HUES48 (cell line): ENCODE results near the gene ARMC12.

Experiments
- H3K27ac ChIP-seq: one replicate; pipeline ENCODE4 v1.7.0; 2013; ENCODE audit warnings: low read depth, low read length, inconsistent platforms
- H3K27me3 ChIP-seq: 2 replicates; pipeline ENCODE4 v1.6.1; 2013; ENCODE audit warnings: mild to moderate bottlenecking, low read length; ENCODE audit not compliant: control insufficient read depth, insufficient read depth
- H3K36me3 ChIP-seq: 2 replicates; pipeline ENCODE4 v1.6.1; 2013; ENCODE audit warnings: low read length; ENCODE audit not compliant: control insufficient read depth, insufficient read depth
- H3K4me1 ChIP-seq: 2 replicates; pipeline ENCODE4 v1.6.1; 2013; ENCODE audit warnings: mild to moderate bottlenecking, low read length; ENCODE audit not compliant: control insufficient read depth, insufficient read depth
- H3K4me3 ChIP-seq: 2 replicates; pipeline ENCODE4 v1.5.1; 2013; ENCODE audit warnings: mild to moderate bottlenecking, low read depth, low read length
- H3K9ac ChIP-seq: 2 replicates; pipeline ENCODE4 v1.6.1; 2013; ENCODE audit warnings: mild to moderate bottlenecking, low read depth, low read length, moderate library complexity
- H3K9me3 ChIP-seq: 2 replicates; pipeline ENCODE4 v1.6.1; 2013; ENCODE audit warnings: low read length; ENCODE audit not compliant: control insufficient read depth, insufficient read depth

The ARMC12 gene

DNA sequence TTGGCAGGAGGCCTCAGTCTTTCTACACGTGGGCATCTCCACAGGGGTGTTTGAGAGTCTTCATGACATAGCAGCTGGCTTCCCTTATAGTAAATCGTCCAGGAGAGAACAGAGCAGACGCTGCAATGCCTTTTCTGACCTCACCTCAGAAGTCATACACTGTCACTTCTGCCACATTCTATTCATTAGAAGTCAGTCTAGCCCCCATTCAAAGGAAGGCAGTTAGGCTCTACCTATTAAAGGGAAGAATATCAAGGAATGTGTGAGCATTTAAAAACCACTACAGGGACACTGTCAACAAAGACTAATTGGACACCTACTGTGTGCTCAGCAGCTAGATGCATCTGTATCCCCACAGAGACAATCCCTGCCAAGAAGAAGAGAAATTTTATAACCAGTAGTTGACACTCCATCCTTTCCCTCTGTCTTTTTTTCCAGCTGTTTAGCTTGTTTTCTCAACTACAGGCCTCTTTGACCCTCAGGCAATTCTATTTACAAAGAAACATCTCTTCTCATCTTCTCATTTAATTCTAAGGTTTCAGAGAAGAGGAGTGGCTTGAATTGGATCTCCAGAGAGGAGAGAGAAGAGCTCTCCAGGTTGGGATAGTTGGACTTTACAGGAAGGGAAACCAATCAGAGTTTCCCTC lies 18.6 kb downstream of the ARMC12 start:
- H3K9me3 ChIP-seq, result no peaks in the 10 kb centered on the region
- H3K4me1 ChIP-seq, result peaks cover 24% of the 10 kb centered on the region
- H3K9ac ChIP-seq, result no peak overlapping the region
- H3K4me3 ChIP-seq, result no peak overlapping the region
- H3K36me3 ChIP-seq, result no peaks in the 10 kb centered on the region
- H3K27ac ChIP-seq, result peak overlapping the region; percentile 65
- H3K27me3 ChIP-seq, result no peaks in the 10 kb centered on the region

DNA sequence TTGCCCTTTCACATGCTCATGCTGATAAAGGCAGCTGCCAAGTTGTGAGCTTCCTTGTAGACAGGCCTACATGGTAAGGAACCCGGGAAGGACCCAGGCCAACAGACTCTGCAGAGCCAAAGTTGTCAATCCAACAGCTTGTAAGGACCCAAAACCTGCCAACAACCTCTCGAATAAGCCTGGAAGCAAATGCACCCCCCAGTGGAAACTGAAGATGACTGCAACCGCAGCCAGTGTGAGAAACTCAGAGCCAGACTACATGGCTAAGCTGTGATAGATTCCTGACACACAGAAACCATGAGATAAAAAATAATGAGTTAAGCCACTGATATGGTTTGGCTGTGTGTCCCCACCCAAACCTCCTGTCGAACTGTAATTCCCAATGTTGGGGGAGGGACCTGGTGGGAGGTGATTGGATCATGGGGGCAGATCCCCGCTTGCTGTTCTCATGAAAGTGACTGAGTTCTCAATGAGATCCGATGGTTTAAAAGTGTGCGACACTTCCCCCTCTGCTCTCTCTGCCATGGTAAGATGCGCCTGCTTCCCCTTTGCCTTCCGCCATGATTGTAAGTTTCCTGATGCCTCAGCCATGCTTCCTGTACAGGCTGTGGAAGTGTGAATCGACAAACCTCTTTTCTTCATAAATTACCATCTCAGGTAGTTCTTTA lies 20.8 kb downstream of the ARMC12 start:
- Histone ChIP-seq H3K4me1 (peaks cover 24% of the 10 kb centered on the region), H3K9ac (no peak overlapping the region), H3K4me3 (no peak overlapping the region), H3K36me3 (no peaks in the 10 kb centered on the region), H3K9me3 (no peaks in the 10 kb centered on the region), H3K27me3 (no peaks in the 10 kb centered on the region), H3K27ac (peak overlapping the region; percentile 21)

DNA sequence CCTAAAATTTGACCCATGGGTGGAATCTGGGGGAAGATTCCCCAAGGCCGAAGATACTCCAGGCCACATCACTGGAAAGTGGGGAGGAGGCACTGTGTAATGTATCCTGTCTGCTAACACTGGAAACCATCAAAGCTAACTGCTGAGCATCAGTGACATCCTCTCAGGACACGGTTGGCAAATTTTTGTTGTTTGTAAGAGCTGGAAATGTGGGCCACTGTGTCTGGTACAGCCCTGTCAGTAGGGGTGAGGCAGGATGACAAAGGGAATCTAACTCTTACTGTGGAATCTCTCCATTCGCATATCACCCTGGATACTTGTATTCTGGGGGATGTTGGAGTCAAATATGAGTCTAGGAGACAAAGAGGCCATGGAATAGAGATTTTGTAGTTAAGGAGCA lies 22.6 kb downstream of the ARMC12 start:
- Histone ChIP-seq H3K27me3 (no peaks in the 10 kb centered on the region), H3K27ac (no peak overlapping the region), H3K9me3 (no peaks in the 10 kb centered on the region), H3K9ac (no peak overlapping the region), H3K4me1 (peaks cover 34% of the 10 kb centered on the region), H3K4me3 (no peak overlapping the region), H3K36me3 (no peaks in the 10 kb centered on the region)

DNA sequence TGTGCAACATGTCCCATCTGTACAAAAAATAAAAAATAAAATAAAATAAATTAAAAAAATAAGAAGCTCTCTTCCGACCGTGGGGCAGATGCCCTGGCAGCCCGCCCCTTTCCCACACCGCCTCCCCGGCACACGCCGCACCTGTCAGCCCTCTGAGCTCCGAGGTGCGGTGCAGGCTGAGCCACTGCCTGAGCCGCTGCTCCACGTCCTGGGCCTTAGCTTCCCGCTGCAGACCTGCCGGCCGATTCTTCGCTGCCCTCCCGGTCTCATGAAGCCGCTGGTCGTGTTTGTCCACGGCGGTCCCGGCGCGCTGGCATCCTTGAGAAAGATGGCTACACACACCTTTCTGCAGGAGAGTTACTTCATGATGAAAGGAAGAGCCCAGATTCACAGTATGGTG lies 28.9 kb downstream of the ARMC12 start:
- no peaks in the 10 kb centered on the region for H3K27me3 ChIP-seq
- H3K4me3 ChIP-seq, result no peak overlapping the region
- H3K36me3 ChIP-seq, result no peaks in the 10 kb centered on the region
- H3K9me3 ChIP-seq, result no peaks in the 10 kb centered on the region
- peaks cover 12% of the 10 kb centered on the region for H3K4me1 ChIP-seq
- H3K27ac ChIP-seq, result no peak overlapping the region
- no peak overlapping the region for H3K9ac ChIP-seq

DNA sequence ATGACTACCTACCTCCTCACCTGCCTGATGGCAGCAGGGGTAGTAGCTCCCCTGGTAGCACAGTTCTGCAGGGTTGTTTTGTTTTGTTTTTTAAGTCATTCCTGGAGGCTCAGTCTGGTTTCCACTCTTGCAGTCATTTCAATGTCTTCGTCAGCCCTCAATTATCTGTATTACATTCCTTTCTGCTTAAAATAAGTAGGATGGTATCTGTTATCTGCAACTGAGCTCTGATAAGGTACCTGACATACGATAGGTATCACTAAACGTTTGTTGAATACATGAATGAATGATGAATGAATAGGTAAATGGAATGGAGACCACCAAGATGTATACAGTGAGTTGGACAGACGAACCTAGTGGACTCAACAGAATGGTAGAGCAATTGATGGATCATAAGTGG lies 32.4 kb downstream of the ARMC12 start:
- no peak overlapping the region for H3K9ac ChIP-seq

DNA sequence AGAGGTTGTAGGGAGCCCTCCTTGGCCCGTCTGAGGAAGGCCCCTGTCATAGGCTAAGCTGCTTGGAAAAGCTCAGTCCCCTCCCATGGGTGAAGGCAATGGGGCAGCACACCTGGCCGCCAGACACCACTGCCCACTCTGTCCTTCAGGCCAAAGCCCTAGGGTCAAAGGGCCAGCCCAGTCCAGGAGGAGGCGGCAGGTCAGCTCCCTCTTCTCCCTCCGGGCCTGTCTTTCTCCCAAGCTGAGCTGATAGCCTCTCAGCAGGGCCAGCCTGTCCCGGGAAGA lies 34.5 kb downstream of the ARMC12 start:
- no peak overlapping the region for H3K4me3 ChIP-seq
- H3K27me3 ChIP-seq, result peaks cover 10% of the 10 kb centered on the region; the same call in 1 of the 2 replicates
- no peaks in the 10 kb centered on the region for H3K4me1 ChIP-seq
- H3K27ac ChIP-seq, result no peak overlapping the region
- no peaks in the 10 kb centered on the region for H3K36me3 ChIP-seq
- H3K9me3 ChIP-seq, result no peaks in the 10 kb centered on the region
- H3K9ac ChIP-seq, result no peak overlapping the region

More for the DNA sequence above, 32.4 kb downstream of the ARMC12 start:
- H3K27ac ChIP-seq, result no peak overlapping the region
- H3K27me3 ChIP-seq, result no peaks in the 10 kb centered on the region
- no peak overlapping the region for H3K4me3 ChIP-seq
- no peaks in the 10 kb centered on the region for H3K9me3 ChIP-seq
- H3K36me3 ChIP-seq, result no peaks in the 10 kb centered on the region
- H3K4me1 ChIP-seq, result no peaks in the 10 kb centered on the region

DNA sequence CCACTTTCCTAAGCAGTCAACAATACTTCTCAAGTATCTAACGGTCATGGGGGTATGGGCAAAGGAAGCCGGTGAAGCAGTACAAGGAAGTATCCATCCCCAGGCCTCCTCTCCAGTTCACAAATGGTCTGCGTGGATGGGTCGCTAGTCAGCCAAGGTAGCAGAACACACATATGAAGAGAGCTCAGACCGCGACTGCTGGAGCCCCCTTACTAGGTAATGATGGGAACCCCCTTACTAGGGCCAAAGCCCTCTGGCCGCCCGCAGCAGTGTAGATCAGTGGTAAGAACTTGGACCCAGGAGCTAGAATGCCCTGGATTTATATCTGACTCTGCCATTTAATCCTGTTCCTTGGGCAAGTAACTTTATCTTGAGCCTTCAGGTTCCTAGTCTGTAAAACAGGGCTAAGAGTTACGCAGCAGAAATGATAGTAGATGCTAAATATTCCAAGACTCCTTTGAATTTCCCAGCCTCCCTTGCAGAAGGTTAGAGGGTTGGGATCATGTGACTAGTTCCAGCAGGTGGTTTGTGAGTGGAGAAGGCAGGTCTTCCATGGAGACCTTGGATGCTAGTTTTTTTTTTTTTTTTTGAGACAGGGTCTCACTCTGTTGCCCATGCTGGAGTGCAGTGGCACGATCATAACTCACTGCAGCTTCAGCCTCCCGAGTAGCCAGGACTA lies 37.4 kb downstream of the ARMC12 start:
- Histone ChIP-seq H3K27ac (no peak overlapping the region), H3K9ac (no peak overlapping the region), H3K4me3 (no peak overlapping the region), H3K36me3 (no peaks in the 10 kb centered on the region), H3K9me3 (no peaks in the 10 kb centered on the region), H3K4me1 (no peaks in the 10 kb centered on the region), H3K27me3 (peaks cover 20% of the 10 kb centered on the region; the same call in 1 of the 2 replicates)

DNA sequence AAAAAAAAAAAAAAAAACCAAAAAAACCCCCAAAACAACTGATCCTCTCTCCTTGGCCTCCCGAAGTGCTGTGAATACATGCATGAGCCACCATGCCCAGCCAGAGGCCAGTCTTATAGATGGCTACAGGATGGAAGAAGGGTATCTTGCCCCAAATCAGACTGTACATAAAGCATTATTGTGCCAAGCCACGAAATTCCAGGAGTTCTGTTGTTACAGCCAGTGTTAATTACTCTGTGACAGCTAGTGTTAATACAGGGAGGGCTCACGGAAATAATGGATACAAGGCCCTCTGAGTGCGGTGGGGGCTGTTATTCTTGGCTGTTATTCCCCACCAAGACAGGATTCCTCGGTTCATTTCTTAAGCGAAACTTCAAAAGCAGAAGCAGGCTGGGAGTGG lies 38.2 kb downstream of the ARMC12 start:
- H3K9me3 ChIP-seq, result no peaks in the 10 kb centered on the region
- no peak overlapping the region for H3K27ac ChIP-seq
- H3K4me1 ChIP-seq, result no peaks in the 10 kb centered on the region
- H3K36me3 ChIP-seq, result no peaks in the 10 kb centered on the region
- no peak overlapping the region for H3K9ac ChIP-seq
- no peak overlapping the region for H3K4me3 ChIP-seq
- H3K27me3 ChIP-seq, result peaks cover 20% of the 10 kb centered on the region; the same call in 1 of the 2 replicates

DNA sequence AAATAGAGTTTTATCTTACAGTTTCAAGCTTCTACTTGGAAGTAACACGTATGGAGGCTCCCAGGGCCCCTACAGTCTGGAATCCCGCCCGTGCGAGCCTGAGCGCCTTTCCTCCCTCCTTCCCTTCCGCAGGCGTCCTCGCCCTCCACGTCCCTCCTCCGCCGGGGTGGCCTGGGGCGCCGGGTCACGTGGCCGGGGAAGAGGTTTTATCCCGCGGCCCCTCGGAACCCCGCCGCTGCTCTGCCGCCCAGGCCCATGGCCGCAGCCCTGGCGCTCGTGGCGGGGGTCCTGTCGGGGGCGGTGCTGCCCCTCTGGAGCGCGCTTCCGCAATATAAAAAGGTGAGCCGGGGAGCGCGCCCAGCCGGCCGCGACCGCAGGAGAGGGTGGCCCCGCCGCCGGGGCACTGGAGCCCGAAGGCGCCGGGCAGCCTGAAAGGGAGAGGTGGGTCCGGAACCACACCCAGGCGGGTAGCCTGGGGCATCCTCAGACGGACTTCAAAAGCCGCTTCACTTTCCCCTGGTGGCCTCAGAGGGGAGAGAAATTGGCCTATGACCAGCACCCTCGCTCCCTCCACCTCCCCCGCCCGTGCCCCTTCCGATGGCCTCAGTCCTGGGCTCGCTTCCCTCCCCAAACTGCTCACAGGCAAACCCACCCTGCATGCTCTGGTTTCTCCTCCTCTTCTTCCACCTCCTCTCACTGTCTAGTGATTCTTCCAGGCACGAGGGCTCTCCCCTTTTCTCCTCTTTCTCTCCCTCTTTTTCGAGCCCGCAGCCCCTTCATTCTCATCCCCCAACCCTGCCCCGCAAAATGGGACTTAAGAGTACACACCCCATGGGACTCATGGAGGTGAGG lies 39.8 kb downstream of the ARMC12 start, which contains the start of gene CLPSL2:
TSS of gene CLPSL2 (plus strand) at position 235 of the 852 bp plus-strand sequence. CDS start at position 256, 21 bp downstream.
- no peaks in the 10 kb centered on the region for H3K4me1 ChIP-seq
- H3K36me3 ChIP-seq, result no peaks in the 10 kb centered on the region
- no peak within 1 kb of the TSS for H3K27ac ChIP-seq
- H3K9ac ChIP-seq, result peak within 1 kb of the TSS; percentile 54; the same call in 1 of the 2 replicates
- peak within 1 kb of the TSS; percentile 70 for H3K4me3 ChIP-seq
- no peaks in the 10 kb centered on the region for H3K9me3 ChIP-seq
- H3K27me3 ChIP-seq, result peaks cover 20% of the 10 kb centered on the region; the same call in 1 of the 2 replicates

DNA sequence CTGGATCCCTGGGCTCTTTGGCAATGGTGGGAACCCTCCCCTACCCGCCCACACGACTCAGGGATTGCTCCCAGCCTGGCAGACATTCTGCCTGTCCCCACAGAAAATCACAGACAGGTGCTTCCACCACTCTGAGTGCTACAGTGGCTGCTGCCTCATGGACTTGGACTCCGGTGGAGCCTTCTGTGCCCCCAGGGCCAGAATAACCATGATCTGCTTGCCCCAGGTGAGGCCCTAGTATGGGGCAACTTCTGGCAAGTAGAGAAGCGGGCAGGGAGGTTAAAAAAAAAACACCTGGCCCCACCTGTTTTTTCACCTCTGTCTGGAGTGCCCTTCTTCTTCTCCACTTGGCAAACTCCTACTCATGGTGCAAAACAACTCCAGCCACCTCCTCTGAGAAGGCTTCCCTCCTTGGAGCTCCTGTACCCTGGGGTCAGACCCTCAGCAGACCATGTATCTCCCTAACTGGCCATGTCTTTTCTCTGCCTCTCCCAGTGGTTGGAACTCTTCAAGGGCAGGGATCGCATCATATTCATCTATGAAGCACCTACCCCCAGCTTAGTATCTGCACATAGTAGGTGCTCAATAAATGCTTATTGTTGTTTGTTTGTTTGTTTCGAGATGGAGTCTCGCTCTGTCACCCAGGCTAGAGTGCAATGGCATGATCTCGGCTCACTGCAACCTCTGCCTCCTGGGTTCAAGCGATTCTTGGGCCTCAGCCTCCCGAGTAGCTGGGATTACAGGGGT lies 40.7 kb downstream of the ARMC12 start:
- Histone ChIP-seq H3K27ac (no peak overlapping the region), H3K4me1 (no peaks in the 10 kb centered on the region), H3K4me3 (no peak overlapping the region), H3K36me3 (no peaks in the 10 kb centered on the region), H3K9ac (no peak overlapping the region), H3K9me3 (no peaks in the 10 kb centered on the region), H3K27me3 (peaks cover 20% of the 10 kb centered on the region; the same call in 1 of the 2 replicates)
